ENCODE data around the gene LSR.

LSR gene

DNA sequence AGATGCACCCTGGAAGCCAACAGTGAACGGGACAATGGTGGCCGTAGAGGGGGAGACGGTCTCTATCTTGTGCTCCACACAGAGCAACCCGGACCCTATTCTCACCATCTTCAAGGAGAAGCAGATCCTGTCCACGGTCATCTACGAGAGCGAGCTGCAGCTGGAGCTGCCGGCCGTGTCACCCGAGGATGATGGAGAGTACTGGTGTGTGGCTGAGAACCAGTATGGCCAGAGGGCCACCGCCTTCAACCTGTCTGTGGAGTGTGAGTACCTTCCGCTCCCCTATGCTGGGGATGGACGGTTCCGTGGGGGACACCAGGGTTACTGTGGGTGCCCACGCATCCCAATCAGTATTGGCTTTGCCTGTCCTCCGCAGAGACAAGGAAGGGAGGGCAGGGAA is 53.6 kb downstream of the LSR start:
- DNase-seq (ENCODE audit: low read depth) = no peak

DNA sequence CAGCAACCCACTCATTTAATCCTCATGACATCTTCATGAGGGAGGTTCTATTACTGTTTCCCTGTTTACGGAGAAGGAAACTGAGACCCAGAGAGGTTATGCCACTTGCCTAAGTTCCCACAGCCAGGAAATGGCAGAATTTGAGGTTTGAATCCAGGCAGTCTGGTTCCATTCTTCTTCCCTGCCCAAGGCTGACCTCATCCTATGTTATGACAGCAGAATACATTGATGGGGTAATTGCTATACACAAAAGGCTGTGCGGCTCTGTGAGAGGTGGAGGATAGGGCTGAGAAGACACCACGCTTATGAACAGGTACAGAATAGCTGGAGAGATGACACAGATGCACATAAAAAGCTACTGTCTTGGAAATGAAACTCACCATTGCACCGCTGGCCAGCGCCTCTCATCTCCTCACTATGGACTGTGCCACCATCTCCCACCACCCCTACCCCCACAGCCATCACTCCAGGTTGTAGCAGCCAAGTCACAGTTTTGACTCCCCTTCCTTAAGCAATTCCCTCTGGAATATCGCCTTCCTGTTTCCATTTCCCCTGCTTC is 54.6 kb downstream of the LSR start:
- no peak for DNase-seq (ENCODE audit: low read depth)

DNA sequence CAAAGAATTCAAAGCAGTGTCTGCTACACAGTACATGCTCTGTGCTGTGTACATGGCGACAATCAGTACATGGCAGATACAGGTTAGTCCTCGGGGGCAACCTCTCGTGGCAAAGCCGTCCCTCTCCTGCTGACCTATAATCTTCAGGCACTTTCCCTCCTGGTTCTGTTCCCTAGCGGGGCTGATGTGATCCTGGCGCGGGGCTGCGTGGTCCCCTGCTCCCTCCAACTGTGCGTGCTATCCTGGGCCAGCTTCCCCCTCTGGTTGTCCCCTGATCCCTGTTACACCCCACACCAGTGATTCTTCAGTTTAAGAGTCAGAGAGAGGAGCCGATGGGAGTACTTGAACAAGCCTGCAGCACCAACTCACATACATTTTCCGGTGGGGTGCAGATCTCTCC is 55.2 kb downstream of the LSR start:
- DNase-seq (ENCODE audit: low read depth) = no peak

DNA sequence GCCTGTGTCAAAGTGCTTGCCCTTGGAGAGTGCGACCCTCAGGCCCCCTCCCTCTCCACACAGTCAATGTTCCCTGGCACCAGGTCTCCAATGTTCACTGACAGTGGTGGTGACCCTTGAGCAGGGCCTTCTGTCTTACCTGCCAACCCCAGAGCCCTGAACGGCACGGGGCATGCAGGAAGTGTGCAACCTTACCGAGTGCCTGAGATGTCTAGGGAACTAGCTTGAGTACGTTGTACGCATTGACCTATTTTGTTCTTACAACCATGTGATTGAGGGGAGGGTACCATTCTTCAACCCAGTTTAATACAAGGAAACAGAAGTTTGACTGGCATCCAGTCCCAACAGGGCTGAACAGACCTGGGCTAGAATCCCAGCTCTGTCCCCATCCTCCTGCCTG is 56.4 kb downstream of the LSR start:
- no peak for DNase-seq (ENCODE audit: low read depth)

DNA sequence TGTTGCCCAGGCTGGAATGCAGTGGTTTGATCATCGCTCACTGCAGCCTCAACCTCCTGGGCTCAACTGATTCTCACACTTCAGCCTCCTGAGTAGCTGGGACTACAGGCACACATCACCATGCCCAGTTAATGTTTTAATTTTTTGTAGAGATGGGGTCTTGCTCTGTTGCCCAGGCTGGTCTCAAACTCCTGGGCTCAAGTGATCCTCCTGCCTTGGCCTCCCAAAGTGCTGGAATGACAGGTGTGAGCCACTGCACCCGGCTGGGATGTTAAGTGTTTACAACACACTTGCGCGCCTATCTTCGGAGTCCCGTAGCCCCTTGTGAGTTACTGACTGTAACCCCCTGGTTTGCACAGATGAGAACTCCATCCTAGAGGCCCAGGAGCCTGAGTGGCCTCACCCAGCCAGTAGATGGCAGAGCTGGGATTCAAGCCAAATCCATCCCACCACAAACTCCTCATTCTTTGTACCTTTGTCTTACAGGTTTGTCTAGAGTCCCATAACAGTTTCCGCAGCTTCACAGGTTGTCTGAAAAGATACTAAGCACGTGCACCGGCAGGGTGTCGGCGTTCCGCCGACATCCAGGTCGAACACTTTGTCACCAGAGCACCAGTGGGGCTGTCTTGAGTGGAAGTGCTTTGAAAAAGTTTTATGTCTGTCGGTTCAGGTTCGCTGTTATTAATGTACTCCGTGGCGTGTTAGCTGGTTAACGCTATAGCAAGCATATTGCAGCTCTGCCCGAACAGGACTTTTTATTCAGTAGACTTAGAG is 57.9 kb downstream of the LSR start:
- no peak for DNase-seq (ENCODE audit: low read depth)

DNA sequence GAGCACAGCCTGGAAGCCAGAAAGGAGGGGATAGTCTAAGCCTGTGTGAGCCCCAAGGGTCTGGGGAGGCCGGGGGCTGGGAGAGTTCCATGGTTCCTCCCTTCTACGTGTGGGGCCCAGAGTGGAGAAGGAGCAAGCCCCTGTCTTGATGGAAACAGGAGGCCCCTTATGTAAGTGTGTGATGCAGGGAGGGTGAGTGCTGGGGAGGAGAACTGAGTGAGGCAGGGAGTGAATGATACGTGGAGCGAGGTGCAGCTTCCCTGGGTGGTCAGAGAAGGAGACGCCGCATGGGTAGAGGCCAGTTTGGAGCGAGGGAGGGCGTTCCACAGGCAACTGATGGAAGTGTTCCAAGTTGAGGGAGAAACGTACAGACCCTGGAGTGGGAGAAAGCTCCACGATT is 59.1 kb downstream of the LSR start:
- DNase-seq (ENCODE audit: low read depth) = no peak

DNA sequence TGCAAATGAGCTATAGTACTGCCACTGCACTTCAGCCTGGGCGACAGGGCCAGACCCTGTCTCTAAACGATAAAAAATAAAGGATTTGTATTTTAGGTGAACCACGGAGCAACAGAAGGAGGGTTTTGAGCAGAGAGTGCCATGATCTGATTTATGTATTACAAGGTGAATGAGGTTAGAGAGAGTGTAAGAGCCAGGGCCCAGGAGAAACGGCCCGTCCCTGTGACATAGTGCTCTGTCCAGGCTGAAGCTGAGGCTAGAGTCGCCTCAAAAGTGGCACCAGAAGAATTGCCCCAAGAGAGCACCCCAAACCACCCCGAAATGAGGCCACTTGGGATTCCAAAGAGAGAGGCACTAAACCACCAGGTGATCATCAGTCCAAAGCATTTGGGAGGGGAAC is 60.1 kb downstream of the LSR start:
- DNase-seq (ENCODE audit: low read depth) = no peak

DNA sequence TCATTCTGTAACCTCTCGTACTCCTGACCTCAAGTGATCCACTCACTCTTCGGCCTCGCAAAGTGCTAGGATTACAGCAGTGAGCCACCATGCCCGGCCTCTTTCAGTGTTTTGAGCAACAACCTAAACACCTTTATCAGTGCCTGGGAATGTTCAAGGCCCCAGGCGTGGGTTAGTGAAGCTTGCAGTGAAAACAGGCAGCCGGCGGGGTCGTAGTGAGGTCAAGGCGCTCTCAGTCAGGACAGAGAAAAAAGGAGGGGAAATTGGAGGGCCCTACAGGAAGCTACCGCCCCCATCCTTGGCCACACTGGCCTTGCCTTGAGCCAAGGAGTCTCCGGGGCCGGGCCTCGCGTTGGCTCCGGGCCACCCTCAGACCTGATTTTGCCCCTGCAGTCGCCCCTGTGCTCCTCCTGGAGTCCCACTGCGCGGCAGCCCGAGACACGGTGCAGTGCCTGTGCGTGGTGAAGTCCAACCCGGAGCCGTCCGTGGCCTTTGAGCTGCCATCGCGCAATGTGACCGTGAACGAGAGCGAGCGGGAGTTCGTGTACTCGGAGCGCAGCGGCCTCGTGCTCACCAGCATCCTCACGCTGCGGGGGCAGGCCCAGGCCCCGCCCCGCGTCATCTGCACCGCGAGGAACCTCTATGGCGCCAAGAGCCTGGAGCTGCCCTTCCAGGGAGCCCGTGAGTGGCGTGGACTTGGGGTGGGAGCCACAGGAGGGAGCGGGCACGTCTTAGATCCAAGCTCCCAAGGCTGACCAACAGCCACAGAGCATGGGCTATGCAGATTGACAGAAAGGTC is 60.9 kb downstream of the LSR start:
- DNase-seq (ENCODE audit: low read depth) = no peak

DNA sequence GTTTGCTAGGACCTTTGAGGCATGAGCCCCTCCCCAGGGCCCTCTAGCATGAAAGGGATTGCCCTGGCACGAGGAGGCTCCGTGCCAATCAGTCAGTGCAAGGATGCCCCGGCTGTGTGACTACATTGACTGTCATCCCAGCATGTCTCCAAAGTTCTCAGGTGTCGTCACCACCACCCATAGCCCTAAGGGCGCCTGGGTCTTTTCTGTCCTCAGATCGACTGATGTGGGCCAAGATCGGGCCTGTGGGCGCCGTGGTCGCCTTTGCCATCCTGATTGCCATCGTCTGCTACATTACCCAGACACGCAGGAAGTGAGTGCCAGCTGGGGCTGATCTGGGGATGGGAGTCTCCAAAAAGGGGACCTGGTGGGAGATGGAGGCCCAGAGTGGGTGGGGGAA is 61.5 kb downstream of the LSR start:
- DNase-seq (ENCODE audit: low read depth) = no peak

DNA sequence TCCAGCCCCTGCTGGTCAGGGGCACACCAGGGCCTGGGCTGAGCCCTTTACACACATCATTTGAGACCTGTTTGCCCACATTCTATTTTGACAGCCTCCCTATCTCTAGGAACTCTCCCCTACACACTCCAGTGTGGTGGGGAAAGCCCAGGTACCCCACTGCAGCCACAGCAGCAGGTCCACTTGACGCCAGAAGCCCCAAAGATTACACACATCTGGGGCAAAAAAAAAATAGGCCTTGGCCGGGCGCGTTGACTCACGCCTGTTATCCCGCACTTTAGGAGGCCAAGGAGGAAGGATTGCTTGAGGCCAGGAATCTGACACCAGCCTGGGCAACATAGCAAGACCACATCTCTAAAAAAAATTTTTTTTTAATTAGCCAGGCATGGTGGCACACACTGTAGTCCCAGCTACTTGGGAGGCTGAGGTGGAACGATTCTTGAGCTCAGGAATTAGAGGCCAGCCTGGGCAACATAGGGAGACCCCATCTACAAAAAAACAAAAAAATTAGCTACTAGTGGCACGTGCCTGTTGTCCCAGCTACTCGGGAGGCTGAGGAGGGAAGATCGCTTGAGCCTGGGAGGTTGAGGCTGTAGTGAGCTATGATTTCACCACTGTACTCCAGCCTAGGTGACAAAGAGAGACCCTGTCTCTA is 62.1 kb downstream of the LSR start:
- DNase-seq (ENCODE audit: low read depth) = no peak

DNA sequence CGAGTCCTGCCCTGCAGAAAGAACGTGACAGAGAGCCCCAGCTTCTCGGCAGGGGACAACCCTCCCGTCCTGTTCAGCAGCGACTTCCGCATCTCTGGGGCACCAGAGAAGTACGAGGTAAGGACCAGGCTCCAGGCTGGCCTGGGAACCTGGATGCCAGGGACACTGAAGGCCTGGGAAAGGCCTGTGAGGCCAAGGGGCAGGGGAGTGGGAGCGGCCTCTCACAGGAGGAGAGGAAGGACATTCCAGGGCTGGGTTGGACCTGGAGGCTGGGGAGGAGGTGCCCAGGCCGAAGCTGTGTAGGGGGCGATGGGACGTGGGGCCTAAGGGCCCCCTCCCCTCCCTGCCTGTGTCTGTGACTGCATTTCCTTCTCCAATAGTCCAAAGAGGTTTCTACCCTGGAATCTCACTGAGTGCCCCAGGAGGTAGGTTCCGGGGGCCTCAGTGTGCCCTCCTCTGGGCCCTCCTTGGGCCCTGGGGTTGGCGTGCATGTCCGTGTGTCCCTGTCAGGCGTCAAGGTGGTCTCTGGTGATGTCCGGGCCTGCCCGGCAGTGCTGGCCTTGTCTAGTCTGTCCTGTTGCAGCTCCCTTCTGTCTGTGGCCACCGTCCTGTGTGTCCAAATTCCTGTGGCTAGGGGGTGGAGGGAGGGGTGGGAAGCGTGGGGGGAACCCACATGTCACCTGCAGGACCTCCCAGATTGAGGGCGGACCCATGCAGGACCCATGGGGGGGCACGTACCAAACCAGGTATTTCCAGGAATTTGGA is 63.3 kb downstream of the LSR start:
- DNase-seq (ENCODE audit: low read depth) = no peak

DNA sequence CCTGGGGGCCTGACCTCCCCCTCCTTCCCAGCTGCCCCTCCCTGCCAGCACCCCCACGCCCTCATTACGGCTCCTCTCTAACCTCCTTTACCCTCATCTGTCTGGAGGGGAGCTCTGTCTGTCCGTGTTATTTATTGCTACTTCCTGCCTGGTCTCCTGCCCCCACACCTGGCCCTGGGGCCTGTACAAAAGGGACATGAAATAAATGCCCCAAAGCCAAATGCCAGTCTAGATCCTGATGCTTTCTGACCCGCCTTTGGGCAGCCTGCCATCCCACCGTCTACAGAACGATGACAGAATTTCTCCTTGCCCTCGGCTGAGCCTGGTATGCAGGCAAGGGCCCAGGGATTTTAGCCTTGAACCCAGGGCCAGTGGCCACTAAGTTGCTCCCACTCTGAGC is 64.8 kb downstream of the LSR start:
- DNase-seq (ENCODE audit: low read depth) = no peak

DNA sequence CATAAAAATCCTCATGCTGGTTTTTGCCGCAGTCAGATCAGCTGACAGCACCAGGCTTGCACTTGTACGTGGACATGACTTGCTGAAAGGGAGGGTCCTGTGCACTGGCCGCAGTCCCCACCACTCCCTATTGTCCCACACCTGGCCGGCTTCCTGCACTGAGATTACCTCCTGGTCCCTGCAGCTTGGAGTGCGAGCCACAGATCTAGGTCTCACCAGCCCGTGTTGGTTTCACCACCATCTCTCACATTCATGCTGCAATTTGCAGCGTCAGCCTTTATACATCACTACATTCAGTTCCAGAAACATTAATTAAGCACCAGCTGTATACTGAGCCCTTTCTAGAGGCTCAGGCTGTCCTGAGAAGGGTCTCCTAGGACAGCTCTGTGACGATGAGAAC is 65.2 kb downstream of the LSR start:
- DNase-seq (ENCODE audit: low read depth) = no peak

DNA sequence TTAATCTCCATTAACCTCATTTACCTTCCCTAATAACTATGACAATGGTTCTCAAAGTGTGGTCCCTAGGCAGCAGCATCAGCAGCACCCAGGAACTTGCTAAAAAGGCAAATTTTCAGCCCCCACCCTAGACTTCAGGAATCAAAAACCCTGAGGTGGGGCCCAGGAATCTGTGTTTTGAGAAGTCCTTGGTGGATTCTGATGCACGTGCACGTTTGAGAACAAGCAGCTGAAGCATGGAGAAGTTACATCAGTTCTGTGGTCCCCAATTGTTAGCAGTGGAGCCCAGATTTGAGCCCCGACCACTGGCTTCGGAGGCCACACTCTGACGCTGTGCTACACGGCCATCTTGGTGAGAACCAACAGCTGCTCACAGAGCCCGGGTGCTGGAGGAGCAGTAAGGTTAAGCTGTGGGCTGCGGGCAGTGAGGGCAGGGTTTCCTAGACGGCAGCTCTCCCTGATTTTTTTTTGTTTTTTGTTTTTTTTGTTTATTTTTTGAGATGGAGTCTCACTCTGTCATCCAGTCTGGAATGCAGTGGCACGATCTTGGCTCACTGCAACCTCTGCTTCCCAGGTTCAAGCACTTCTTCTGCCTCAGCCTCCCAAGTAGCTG is 66.2 kb downstream of the LSR start:
- DNase-seq (ENCODE audit: low read depth) = no peak

DNA sequence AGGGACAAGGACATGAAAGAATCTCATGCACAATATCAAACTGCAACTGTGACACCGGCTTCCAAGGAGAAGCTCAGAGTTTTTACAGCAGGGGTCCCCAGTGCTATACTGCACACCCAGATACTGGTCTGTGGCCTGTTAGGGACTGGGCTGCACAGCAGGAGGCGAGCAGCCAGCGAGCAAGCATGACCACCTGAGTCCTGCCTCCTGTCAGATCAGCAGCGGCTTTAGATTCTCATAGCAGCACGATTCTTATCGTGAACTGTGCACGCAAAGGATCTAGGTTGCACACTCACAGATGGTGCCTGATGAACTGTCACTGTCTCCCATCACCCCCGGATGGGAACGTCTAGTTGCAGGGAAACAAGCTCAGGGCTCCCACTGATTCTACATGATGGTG is 67.1 kb downstream of the LSR start:
- no peak for DNase-seq (ENCODE audit: low read depth)

DNA sequence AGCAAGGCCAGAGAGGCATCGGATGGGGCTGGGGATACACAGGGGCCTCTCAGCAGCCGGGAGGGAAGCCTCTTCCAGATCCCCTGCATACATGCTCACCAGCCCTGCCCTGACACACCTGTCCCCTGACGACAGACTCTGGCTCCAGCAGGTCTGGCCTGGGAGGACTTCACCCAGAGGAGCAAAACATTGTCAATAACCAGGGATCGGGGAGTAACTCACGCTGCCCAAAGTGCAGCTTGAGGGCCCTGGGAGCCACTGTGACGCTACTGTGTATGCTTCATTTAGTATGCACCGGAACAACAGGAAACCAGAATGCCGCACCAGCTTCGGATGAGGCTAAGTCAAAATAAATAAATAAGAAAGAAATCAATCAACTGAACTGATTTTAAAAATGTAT is 67.8 kb downstream of the LSR start:
- DNase-seq (ENCODE audit: low read depth) = no peak
